ENCODE data around the gene MCM10. TPM values are rescaled to one million over a fixed set of nuclear protein-coding genes. Genes with fewer than 3 reads are reported as not detected.

MCM10 gene
- total RNA-seq, 4 donors from 2014 or later = 0.41 to 0.75 (median 0.62) TPM

GRCh38 chr10:13247246-13247645 lies 85.9 kb downstream of the MCM10 start:
- H3K27me3 ChIP-seq = no peaks in the 10 kb centered on the region
- intact Hi-C loops (cut with DNase I; ENCODE audit: low total_unique reads) = no loop called here
- H3K9me3 ChIP-seq = no peaks in the 10 kb centered on the region
- no peak overlapping the region for H3K27ac ChIP-seq
- H3K4me1 ChIP-seq = no peaks in the 10 kb centered on the region
- no peaks in the 10 kb centered on the region for H3K36me3 ChIP-seq
- no peak overlapping the region for H3K4me3 ChIP-seq
- WGBS, 2 donors (ENCODE audit: low coverage in 1 of 2) = 78% methylated on average over 9 of the region's 9 CpGs; no CpG with 5 or more reads in 1 of the 2 donors
- TF ChIP-seq POLR2AphosphoS5 (IDR thresholded peaks at IDR 0.05) (no peak), EP300 (IDR thresholded peaks at IDR 0.05; ENCODE audit: low read depth) (no peak), POLR2A (IDR thresholded peaks at IDR 0.05) (no peak)
- TF ChIP-seq, protein P1, sequence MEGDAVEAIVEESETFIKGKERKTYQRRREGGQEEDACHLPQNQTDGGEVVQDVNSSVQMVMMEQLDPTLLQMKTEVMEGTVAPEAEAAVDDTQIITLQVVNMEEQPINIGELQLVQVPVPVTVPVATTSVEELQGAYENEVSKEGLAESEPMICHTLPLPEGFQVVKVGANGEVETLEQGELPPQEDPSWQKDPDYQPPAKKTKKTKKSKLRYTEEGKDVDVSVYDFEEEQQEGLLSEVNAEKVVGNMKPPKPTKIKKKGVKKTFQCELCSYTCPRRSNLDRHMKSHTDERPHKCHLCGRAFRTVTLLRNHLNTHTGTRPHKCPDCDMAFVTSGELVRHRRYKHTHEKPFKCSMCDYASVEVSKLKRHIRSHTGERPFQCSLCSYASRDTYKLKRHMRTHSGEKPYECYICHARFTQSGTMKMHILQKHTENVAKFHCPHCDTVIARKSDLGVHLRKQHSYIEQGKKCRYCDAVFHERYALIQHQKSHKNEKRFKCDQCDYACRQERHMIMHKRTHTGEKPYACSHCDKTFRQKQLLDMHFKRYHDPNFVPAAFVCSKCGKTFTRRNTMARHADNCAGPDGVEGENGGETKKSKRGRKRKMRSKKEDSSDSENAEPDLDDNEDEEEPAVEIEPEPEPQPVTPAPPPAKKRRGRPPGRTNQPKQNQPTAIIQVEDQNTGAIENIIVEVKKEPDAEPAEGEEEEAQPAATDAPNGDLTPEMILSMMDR (IDR thresholded peaks at IDR 0.05) = no peak
- DNase-seq = no peak
- in situ Hi-C loops (cut with MboI; ENCODE audit: low pct_ligation_motif_present in 1 of 4, low pct_unique_long_range_greater_than_20kb in 1 of 4, low sequenced_read_pairs in 3 of 4) = no loop called here

GRCh38 chr10:13247784-13248183 lies 86.4 kb downstream of the MCM10 start:
- no peak overlapping the region for H3K27ac ChIP-seq
- no peak overlapping the region for H3K4me3 ChIP-seq
- in situ Hi-C loops (cut with MboI; ENCODE audit: low pct_ligation_motif_present in 1 of 4, low pct_unique_long_range_greater_than_20kb in 1 of 4, low sequenced_read_pairs in 3 of 4) = no loop called here
- H3K27me3 ChIP-seq = no peaks in the 10 kb centered on the region
- no peaks in the 10 kb centered on the region for H3K4me1 ChIP-seq
- no peak for DNase-seq
- intact Hi-C loops (cut with DNase I; ENCODE audit: low total_unique reads) = no loop called here
- H3K36me3 ChIP-seq = no peaks in the 10 kb centered on the region
- no peaks in the 10 kb centered on the region for H3K9me3 ChIP-seq
- WGBS, 2 donors (ENCODE audit: low coverage in 1 of 2) = 92 to 94% methylated on average over 4 of the region's 4 CpGs
- TF ChIP-seq, protein P1 (IDR thresholded peaks at IDR 0.05) = no peak
- TF ChIP-seq POLR2AphosphoS5 (IDR thresholded peaks at IDR 0.05) (no peak), POLR2A (IDR thresholded peaks at IDR 0.05) (no peak), EP300 (IDR thresholded peaks at IDR 0.05; ENCODE audit: low read depth) (no peak)

DNA sequence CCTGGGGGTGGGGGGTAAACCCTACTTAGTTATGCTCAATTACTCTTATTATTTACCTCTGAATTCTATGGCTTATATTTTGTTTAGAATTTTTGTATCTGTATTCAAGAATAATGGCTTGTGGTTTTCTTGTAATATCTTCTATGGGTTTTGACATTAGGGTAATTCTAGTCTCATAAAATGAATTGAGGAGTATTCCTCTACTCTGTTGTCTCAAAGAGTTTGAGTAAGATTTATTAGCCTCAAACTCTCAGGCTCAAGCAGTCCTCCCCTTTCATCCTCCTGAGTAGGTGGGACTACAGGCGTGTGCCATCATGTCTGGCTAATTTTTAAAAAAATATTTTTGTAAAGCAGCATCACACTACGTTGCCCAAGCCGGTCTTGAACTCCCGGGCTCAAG lies 92.4 kb downstream of the MCM10 start:
- no peak for DNase-seq
- in situ Hi-C loops (cut with MboI; ENCODE audit: low pct_ligation_motif_present in 1 of 4, low pct_unique_long_range_greater_than_20kb in 1 of 4, low sequenced_read_pairs in 3 of 4) = no loop called here
- WGBS, 2 donors (ENCODE audit: low coverage in 1 of 2) = 91% methylated on average over 4 of the region's 4 CpGs; no CpG with 5 or more reads in 1 of the 2 donors
- H3K4me3 ChIP-seq = no peak overlapping the region
- no peak overlapping the region for H3K27ac ChIP-seq
- H3K27me3 ChIP-seq = no peaks in the 10 kb centered on the region
- H3K9me3 ChIP-seq = no peaks in the 10 kb centered on the region
- intact Hi-C loops (cut with DNase I; ENCODE audit: low total_unique reads) = no loop called here
- H3K4me1 ChIP-seq = no peaks in the 10 kb centered on the region
- H3K36me3 ChIP-seq = no peaks in the 10 kb centered on the region
- TF ChIP-seq EP300 (IDR thresholded peaks at IDR 0.05; ENCODE audit: low read depth) = no peak
- TF ChIP-seq POLR2A (IDR thresholded peaks at IDR 0.05) = no peak
- TF ChIP-seq POLR2AphosphoS5 (IDR thresholded peaks at IDR 0.05) = no peak
- TF ChIP-seq, protein P1 (IDR thresholded peaks at IDR 0.05) = no peak

DNA sequence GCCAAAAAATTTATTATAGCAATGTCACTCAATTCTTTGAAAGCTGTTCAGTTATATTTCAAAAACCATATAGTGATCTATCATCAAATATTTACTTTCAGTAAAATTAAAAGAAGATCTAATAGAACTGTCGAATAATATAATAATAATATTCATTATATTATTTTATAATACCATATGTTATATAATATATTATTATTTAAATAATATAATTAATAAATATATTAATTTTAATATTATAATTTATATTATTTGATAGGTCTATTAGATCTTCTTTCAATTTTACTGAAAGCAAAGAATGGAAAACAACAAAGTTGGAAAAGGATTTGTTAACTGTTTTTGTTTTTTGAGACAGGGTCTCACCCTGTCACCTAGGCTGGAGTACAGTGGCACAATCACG lies 95.3 kb downstream of the MCM10 start:
- Histone ChIP-seq H3K27me3 (no peaks in the 10 kb centered on the region), H3K9me3 (no peaks in the 10 kb centered on the region), H3K4me3 (no peak overlapping the region), H3K4me1 (no peaks in the 10 kb centered on the region), H3K27ac (no peak overlapping the region), H3K36me3 (no peaks in the 10 kb centered on the region)
- intact Hi-C loops (cut with DNase I; ENCODE audit: low total_unique reads) = no loop called here
- DNase-seq = no peak
- in situ Hi-C loops (cut with MboI; ENCODE audit: low pct_ligation_motif_present in 1 of 4, low pct_unique_long_range_greater_than_20kb in 1 of 4, low sequenced_read_pairs in 3 of 4) = no loop called here
- TF ChIP-seq, protein P1 (IDR thresholded peaks at IDR 0.05) = no peak
- no peak for TF ChIP-seq POLR2AphosphoS5 (IDR thresholded peaks at IDR 0.05)
- TF ChIP-seq POLR2A (IDR thresholded peaks at IDR 0.05) = no peak
- no peak for TF ChIP-seq EP300 (IDR thresholded peaks at IDR 0.05; ENCODE audit: low read depth)
- WGBS, 2 donors (ENCODE audit: low coverage in 1 of 2) = 85 to 86% methylated on average over 2 of the region's 2 CpGs
